Endodermal cell (in vitro differentiated cells): ENCODE results near the gene CPSF7. TPM values are rescaled to one million over a fixed set of nuclear protein-coding genes. Genes with fewer than 3 reads are reported as not detected.

Experiments used
- DNase-seq: peaks from one replicate; pipeline ENCODE4 v3.0.0-alpha.2; 2017
- H3K27ac ChIP-seq: 2 replicates; pipeline ENCODE4 v1.5.1; 2013; ENCODE audit warnings: mild to moderate bottlenecking, low read depth, low read length, moderate library complexity
- H3K27me3 ChIP-seq: 2 replicates; pipeline ENCODE4 v1.6.1; 2013; ENCODE audit warnings: mild to moderate bottlenecking, low read length, moderate library complexity; ENCODE audit not compliant: insufficient read depth, control insufficient read depth, poor library complexity, severe bottlenecking
- H3K36me3 ChIP-seq: 2 replicates; pipeline ENCODE4 v1.7.0; 2013; ENCODE audit warnings: mild to moderate bottlenecking, low read length, moderate library complexity; ENCODE audit not compliant: control insufficient read depth, insufficient read depth
- H3K4me1 ChIP-seq: one replicate; pipeline ENCODE4 v1.7.0; 2013; ENCODE audit warnings: low read length; ENCODE audit not compliant: control insufficient read depth, insufficient read depth
- H3K4me3 ChIP-seq: 2 replicates; pipeline ENCODE4 v1.5.1; 2013; ENCODE audit warnings: mild to moderate bottlenecking, low read length, moderate library complexity
- H3K9ac ChIP-seq: 2 replicates; pipeline ENCODE4 v1.6.1; 2013; ENCODE audit warnings: mild to moderate bottlenecking, low read length, moderate library complexity; ENCODE audit not compliant: poor library complexity, severe bottlenecking; ENCODE audit errors: extremely low read depth
- H3K9me3 ChIP-seq: 2 replicates; pipeline ENCODE4 v1.6.1; 2013; ENCODE audit warnings: mild to moderate bottlenecking, low read length, moderate library complexity; ENCODE audit not compliant: control insufficient read depth
- H3K27ac Mint-ChIP-seq: 2 replicates; pipeline ENCODE4 v1.8.0; 2020; ENCODE audit warnings: mixed read lengths
- H3K27me3 Mint-ChIP-seq: 2 replicates; pipeline ENCODE4 v1.8.0; 2021; ENCODE audit warnings: mild to moderate bottlenecking, mixed read lengths; ENCODE audit not compliant: insufficient read depth
- H3K36me3 Mint-ChIP-seq: 2 replicates; pipeline ENCODE4 v1.8.0; 2020; ENCODE audit warnings: low read depth, mixed read lengths
- H3K4me1 Mint-ChIP-seq: 2 replicates; pipeline ENCODE4 v1.8.0; 2020; ENCODE audit warnings: mixed read lengths
- H3K4me3 Mint-ChIP-seq: 2 replicates; pipeline ENCODE4 v1.8.0; 2020; ENCODE audit warnings: mild to moderate bottlenecking, moderate library complexity, mixed read lengths
- H3K9me3 Mint-ChIP-seq: 2 replicates; pipeline ENCODE4 v1.8.0; 2020; ENCODE audit warnings: mild to moderate bottlenecking, mixed read lengths
- CTCF ChIP-seq: fragments of 200-600 bp; sonication (generic); conservative IDR thresholded peaks from 2 replicates; pipeline ENCODE4 v1.5.0; 2021; ENCODE audit warnings: antibody characterized with exemption, mild to moderate bottlenecking
- WGBS, 2 experiments: methylation state at CpG; one replicate each; pipeline versions ENCODE4 v1.1.5 to v1.1.7; 2013; ENCODE audit warnings: missing lambda C conversion rate in 2 of 2, mixed read lengths in 1 of 2; ENCODE audit not compliant: insufficient coverage in 1 of 2, insufficient read length in 1 of 2; 5-methylcytosine and 5-hydroxymethylcytosine counted together
- total RNA-seq, 2 donors: library from RNA; stranded (reverse); fragmentation: NEBNext Ultra II Directional in 1 of 2; extraction: Animal tissue kit (Norgen Biotek cat#: 25700) in 1 of 2; gene quantifications; 2 replicates in 1 of 2; 3 replicates in 1 of 2; pipeline ENCODE4 v1.2.1, GENCODE V29; 2021

CPSF7 gene
- total RNA-seq, 2 donors from 2014 or later, result 108 to 117 TPM

DNA sequence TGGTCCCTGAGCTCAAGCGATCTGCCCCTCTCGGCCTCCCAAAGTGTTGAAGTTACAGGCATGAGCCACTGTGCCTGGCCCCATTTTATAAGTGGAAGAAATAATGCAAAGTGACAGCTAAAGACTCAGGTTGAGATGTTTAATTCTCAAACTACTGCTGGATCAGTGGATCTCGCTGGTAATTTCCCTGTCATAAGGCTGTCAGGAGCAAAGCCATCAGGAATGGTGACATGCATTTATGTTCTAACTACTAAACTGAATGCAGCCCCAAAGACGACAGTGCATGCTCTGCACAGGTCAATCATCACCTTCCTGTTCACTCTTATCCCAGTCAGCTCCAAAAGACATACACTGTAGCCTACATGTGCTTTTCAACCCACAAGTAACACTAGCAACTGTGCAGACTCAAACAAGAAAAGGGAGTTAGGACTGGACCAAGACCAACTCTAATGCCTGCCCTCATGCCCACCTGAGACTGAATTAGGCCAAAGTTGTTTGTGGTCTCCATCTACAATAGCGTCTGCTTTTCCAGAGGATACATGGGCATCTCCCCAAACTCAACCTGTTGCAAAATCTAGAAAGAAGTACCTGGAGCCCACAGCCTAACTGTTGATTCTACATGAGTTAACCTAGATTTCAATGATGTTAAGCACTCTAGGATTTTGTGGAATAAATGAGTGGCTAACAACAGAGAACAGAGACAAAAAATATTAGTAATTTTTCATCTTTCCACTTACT lies 22.6 kb downstream of the CPSF7 start:
- peaks cover 1% of the 10 kb centered on the region for H3K4me1 Mint-ChIP-seq
- H3K27ac Mint-ChIP-seq, result peak overlapping the region; percentile 69
- no peak for DNase-seq
- WGBS, 2 experiments, result 96 to 100% methylated on average over 4 to 5 of the region's 5 CpGs
- TF ChIP-seq CTCF, result no peak
- no peaks in the 10 kb centered on the region for H3K9me3 ChIP-seq
- no peak overlapping the region for H3K4me3 ChIP-seq
- no peaks in the 10 kb centered on the region for H3K27me3 ChIP-seq
- H3K27me3 Mint-ChIP-seq, result no peaks in the 10 kb centered on the region
- no peaks in the 10 kb centered on the region for H3K4me1 ChIP-seq
- H3K9ac ChIP-seq, result no peak overlapping the region
- H3K9me3 Mint-ChIP-seq, result no peaks in the 10 kb centered on the region
- no peak overlapping the region for H3K27ac ChIP-seq
- peaks cover 87% of the 10 kb centered on the region for H3K36me3 Mint-ChIP-seq
- H3K36me3 ChIP-seq, result peaks cover 91% of the 10 kb centered on the region
- H3K4me3 Mint-ChIP-seq, result no peak overlapping the region

- Mint-ChIP-seq H3K4me3 (no peak overlapping the region), H3K36me3 (peaks cover 76% of the 10 kb centered on the region), H3K27me3 (no peaks in the 10 kb centered on the region), H3K27ac (no peak overlapping the region), H3K9me3 (no peaks in the 10 kb centered on the region), H3K4me1 (peaks cover 1% of the 10 kb centered on the region)
- H3K9me3 ChIP-seq, result no peaks in the 10 kb centered on the region
- no peak overlapping the region for H3K27ac ChIP-seq
- no peaks in the 10 kb centered on the region for H3K4me1 ChIP-seq
- no peak overlapping the region for H3K4me3 ChIP-seq
- TF ChIP-seq CTCF, result no peak
- no peaks in the 10 kb centered on the region for H3K27me3 ChIP-seq
- H3K36me3 ChIP-seq, result peaks cover 86% of the 10 kb centered on the region
- 98% methylated on average over 2 of the region's 2 CpGs; no CpG with 5 or more reads in 1 of the 2 experiments for WGBS, 2 experiments
- H3K9ac ChIP-seq, result no peak overlapping the region
- no peak for DNase-seq
Observed at GRCh38 chr11:61406067-61406466, 23.7 kb downstream of the CPSF7 start.

DNA sequence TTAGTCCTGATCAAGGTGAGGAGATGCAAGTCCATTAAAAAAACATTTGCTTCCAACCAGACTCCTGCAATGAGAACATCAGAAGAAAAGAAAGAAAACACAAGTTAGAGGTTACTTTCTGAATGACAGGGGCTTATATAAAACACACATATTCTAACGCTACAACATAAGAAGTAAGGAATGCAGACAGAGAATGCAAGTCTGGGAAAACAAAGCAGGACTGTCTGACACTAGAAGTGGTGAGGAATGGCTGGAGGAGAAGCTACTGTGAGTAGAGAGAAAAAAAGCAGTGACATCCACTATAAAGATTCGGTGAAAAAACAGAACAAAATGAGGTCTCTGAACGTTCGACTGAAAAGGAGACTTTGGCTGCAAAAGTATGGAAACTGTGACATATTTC lies 25.1 kb downstream of the CPSF7 start:
- no peak overlapping the region for H3K27ac ChIP-seq
- no peaks in the 10 kb centered on the region for H3K4me1 ChIP-seq
- no peaks in the 10 kb centered on the region for H3K9me3 Mint-ChIP-seq
- no peaks in the 10 kb centered on the region for H3K27me3 Mint-ChIP-seq
- peaks cover 72% of the 10 kb centered on the region for H3K36me3 ChIP-seq
- no peak overlapping the region for H3K9ac ChIP-seq
- H3K4me1 Mint-ChIP-seq, result peaks cover 1% of the 10 kb centered on the region
- H3K27me3 ChIP-seq, result no peaks in the 10 kb centered on the region
- 91 to 96% methylated on average over 3 to 4 of the region's 4 CpGs for WGBS, 2 experiments
- no peak for DNase-seq
- peaks cover 61% of the 10 kb centered on the region for H3K36me3 Mint-ChIP-seq
- H3K4me3 ChIP-seq, result no peak overlapping the region
- H3K9me3 ChIP-seq, result no peaks in the 10 kb centered on the region
- no peak for TF ChIP-seq CTCF
- no peak overlapping the region for H3K4me3 Mint-ChIP-seq
- H3K27ac Mint-ChIP-seq, result peak overlapping the region; percentile 34
